GM12878 (cell line): ENCODE results near the gene DZIP1L. TPM values are rescaled to one million over a fixed set of nuclear protein-coding genes. Genes with fewer than 3 reads are reported as not detected.

ENCODE experiments used
- ATAC-seq: fragments of 200-7000 bp; cut with Tn5 transposase; 3 replicates; pipeline ENCODE4 v1.9.1; 2020; ENCODE audit warnings: mild to moderate bottlenecking, moderate library complexity
- BruUV-seq: library from RNA; stranded (reverse); fragments of 400-500 nt; replicated peaks from 2 replicates; lab custom pipeline; 2021; lab: Mats Ljungman, UMichigan
- CTCF ChIA-PET: fragments of 300-600 bp; sonication (Branson Sonifier 250); formaldehyde crosslinking; extraction: SDS; loops from one replicate; lab custom pipeline; 2021; ENCODE audit warnings: inconsistent platforms; lab: Yijun Ruan, JAX
- POLR2A ChIA-PET: fragments of 350-600 bp; formaldehyde crosslinking; extraction: SDS; loops from one replicate; lab custom pipeline; 2021; ENCODE audit warnings: inconsistent platforms; lab: Charles Lee
- RAD21 ChIA-PET: fragments of 300-600 bp; sonication (Branson Sonifier 250); formaldehyde crosslinking; loops from one replicate; lab custom pipeline; 2023; ENCODE audit warnings: antibody characterized with exemption; ENCODE audit not compliant: unreplicated experiment; lab: Charles Lee
- SMC1A ChIA-PET: fragments of 300-600 bp; sonication (Branson Sonifier 250); formaldehyde crosslinking; loops from one replicate; lab custom pipeline; 2023; ENCODE audit not compliant: unreplicated experiment, uncharacterized antibody; lab: Charles Lee
- DNase-seq: peaks from one replicate; pipeline ENCODE4 v3.0.0-alpha.2; 2011; ENCODE audit warnings: low read depth, low spot score
- FAIRE-seq: peaks from 3 replicates; lab custom pipeline; 2011; peaks lifted over from hg19 to GRCh38; lab: Jason Lieb, UNC
- H2AFZ ChIP-seq: 2 replicates; pipeline ENCODE4 v1.6.0; 2011; ENCODE audit warnings: low read depth, low read length, control low read depth; ENCODE audit not compliant: control insufficient read depth
- H3K27ac ChIP-seq: 2 replicates; pipeline ENCODE4 v1.5.1; 2011; ENCODE audit warnings: control low read depth; ENCODE audit not compliant: control insufficient read depth, insufficient read depth
- H3K27me3 ChIP-seq, 2 experiments: replicated peaks in 1 of 2; 2 replicates each; pipeline versions ENCODE4 v1.6.0 to v1.6.1; 2011; ENCODE audit warnings: low read length in 1 of 2; ENCODE audit not compliant: control insufficient read depth in 2 of 2, insufficient read depth in 2 of 2
- H3K36me3 ChIP-seq, 2 experiments: 2 replicates each; pipeline ENCODE4 v1.5.1; 2011; ENCODE audit warnings: low read length in 1 of 2; ENCODE audit not compliant: control insufficient read depth in 2 of 2, insufficient read depth in 2 of 2
- H3K4me1 ChIP-seq: 2 replicates; pipeline ENCODE4 v1.6.1; 2011; ENCODE audit warnings: mild to moderate bottlenecking, low read length, moderate library complexity, mixed read lengths; ENCODE audit not compliant: control insufficient read depth, insufficient read depth
- H3K4me2 ChIP-seq: 2 replicates; pipeline ENCODE4 v1.6.0; 2011; ENCODE audit warnings: control low read depth; ENCODE audit not compliant: control insufficient read depth, insufficient read depth
- H3K4me3 ChIP-seq: fragments of 200-600 bp; sonication (generic); 2 replicates; pipeline ENCODE4 v1.5.1; 2016
- H3K79me2 ChIP-seq: 2 replicates; pipeline ENCODE4 v1.6.0; 2011; ENCODE audit warnings: low read length; ENCODE audit not compliant: control insufficient read depth, insufficient read depth
- H3K9ac ChIP-seq: 2 replicates; pipeline ENCODE4 v1.8.0; 2011; ENCODE audit warnings: low read length, control low read depth, mixed read lengths; ENCODE audit not compliant: control insufficient read depth, insufficient read depth
- H3K9me3 ChIP-seq: replicated peaks from 3 replicates; pipeline ENCODE4 v1.5.1; 2011; ENCODE audit warnings: mild to moderate bottlenecking, low read length; ENCODE audit not compliant: control insufficient read depth, insufficient read depth
- H4K20me1 ChIP-seq: 2 replicates; pipeline ENCODE4 v1.6.0; 2011; ENCODE audit not compliant: control insufficient read depth, insufficient read depth
- CEBPZ ChIP-seq: fragments of 150-350 bp; IDR thresholded peaks from 2 replicates; pipeline ENCODE4 v1.6.1; 2016; ENCODE audit warnings: low read depth, low read length
- LARP7 ChIP-seq: fragments of 450-650 bp; IDR thresholded peaks from 2 replicates; pipeline ENCODE4 v1.6.1; 2017; ENCODE audit warnings: mild to moderate bottlenecking
- MTA3 ChIP-seq: IDR thresholded peaks from 2 replicates; pipeline ENCODE4 v1.6.1; 2012; ENCODE audit warnings: low read length, inconsistent platforms, borderline replicate concordance
- RUNX3 ChIP-seq: IDR thresholded peaks from 2 replicates; pipeline ENCODE4 v1.6.1; 2012; ENCODE audit warnings: low read length, inconsistent platforms
- SP1 ChIP-seq: IDR thresholded peaks from one replicate; pipeline ENCODE4 v1.6.1; 2011; ENCODE audit warnings: low read depth, low read length
- SRF ChIP-seq, 2 experiments: IDR thresholded peaks; 2 replicates each; pipeline ENCODE4 v1.6.1; 2011; ENCODE audit warnings: low read depth in 2 of 2, low read length in 2 of 2, mild to moderate bottlenecking in 1 of 2, moderate library complexity in 1 of 2
- TCF7 ChIP-seq: IDR thresholded peaks from 2 replicates; pipeline ENCODE4 v1.6.1; 2014; ENCODE audit warnings: antibody characterized with exemption, borderline replicate concordance
- WGBS: methylation state at CpG from one replicate; pipeline ENCODE4 v1.1.6; 2016; ENCODE audit warnings: low lambda C conversion rate; ENCODE audit not compliant: insufficient replicate concordance, insufficient coverage; ENCODE audit errors: missing lambda C conversion rate; 5-methylcytosine and 5-hydroxymethylcytosine counted together
- in situ Hi-C: fragments of 300-500 bp; cut with MboI; formaldehyde crosslinking; loops from 9 replicates; pipeline ENCODE4 v1.14.3; 2018; ENCODE audit warnings: mixed read lengths
- intact Hi-C: fragments of 100-400 bp; cut with micrococcal nuclease; formaldehyde crosslinking; loops from one replicate; pipeline ENCODE4 v1.14.2; 2022; ENCODE audit not compliant: unreplicated experiment
- polyA plus RNA-seq, 11 experiments: library from polyadenylated mRNA; depleted of rRNA in 4 of 11; unstranded in 6 of 11; stranded (reverse) in 5 of 11; fragments of >200 nt; fragmentation: Nextera tagmentation in 4 of 11; fragmentation: Illumina TruSeq in 1 of 11; extraction: Ambion mirVana in 4 of 11; extraction: Trizol in 1 of 11; gene quantifications; 1 replicate in 1 of 11; 2 replicates in 10 of 11; pipeline versions ENCODE4 v1.2.1 to v1.2.3, GENCODE V29; 2011 to 2016; ENCODE audit warnings: inconsistent platforms in 2 of 11, missing spikeins in 2 of 11, low read depth in 1 of 11
- total RNA-seq, 4 experiments: library from RNA; depleted of rRNA in 3 of 4; stranded (reverse); fragments of >200 nt in 3 of 4; fragmentation: Illumina TruSeq in 1 of 4; extraction: Trizol in 1 of 4; gene quantifications; 2 replicates each; pipeline versions ENCODE4 v1.2.1 to v1.2.3, GENCODE V29; 2013 to 2021
- TF ChIP-seq, protein P1 (sequence below): fragments of 450-650 bp; IDR thresholded peaks from 2 replicates; pipeline ENCODE4 v1.6.1; 2016; ENCODE audit warnings: mild to moderate bottlenecking, moderate library complexity, borderline replicate concordance

DZIP1L gene
- total and polyA plus RNA-seq, 10 of the 15 experiments (the other 5 are each of a cell fraction or from before 2014, with no cell fraction given) = not detected

GRCh38 chr3:138082992-138083386 is 32.4 kb downstream of the DZIP1L start:
- Histone ChIP-seq H3K9me3 (no peaks in the 10 kb centered on the region), H2AFZ (no peak overlapping the region), H3K27ac (peak overlapping the region; percentile 11; the same call in 1 of the 2 replicates), H3K9ac (no peak overlapping the region), H3K4me2 (0 out of 2 replicates have a peak overlapping the region, but pooled peaks have one; percentile 17), H3K4me1 (peaks cover 8% of the 10 kb centered on the region), H3K36me3 (no peaks in the 10 kb centered on the region), H3K79me2 (no peaks in the 10 kb centered on the region), H3K27me3 (peaks cover 0 to 2% of the 10 kb centered on the region in 2 experiments; a peak in 2 of 4 replicates), H4K20me1 (no peaks in the 10 kb centered on the region), H3K4me3 (no peak overlapping the region)
- in situ Hi-C loops (no loop called here), intact Hi-C loops (no loop called here)
- ChIA-PET RAD21 (interaction anchor here (0.9 kb wide), 1 partner anchor 10 kb away, joined by 3 read pairs; no protein-coding TSS in a partner anchor), POLR2A (no interaction called here), CTCF (interaction anchor here (1.3 to 1.5 kb wide), 3 partner anchors 13 to 36 kb away, joined by 3 to 8 read pairs (median 4); no protein-coding TSS in a partner anchor), SMC1A (no interaction called here)
- FAIRE-seq = no peak
- TF ChIP-seq SP1 = peak; percentile 30
- no peak for TF ChIP-seq LARP7
- no peak for DNase-seq
- BruUV-seq = no TSS peak
- ATAC-seq = peak; percentile 47

- in situ Hi-C loops = no loop called here
- H3K79me2 ChIP-seq = no peaks in the 10 kb centered on the region
- SMC1A ChIA-PET = no interaction called here
- POLR2A ChIA-PET = no interaction called here
- ATAC-seq (peak; percentile 77), DNase-seq (peak; percentile 27), FAIRE-seq (peak; percentile 84)
- H3K27ac ChIP-seq = no peak overlapping the region
- CTCF ChIA-PET = interaction anchor here (1.3 to 1.5 kb wide), 2 partner anchors 12 to 36 kb away, joined by 3 to 8 read pairs; no protein-coding TSS in a partner anchor
- 0 out of 2 replicates have a peak overlapping the region, but pooled peaks have one; percentile 33 for H3K4me2 ChIP-seq
- no TSS peak for BruUV-seq
- RAD21 ChIA-PET = interaction anchor here (0.9 kb wide), 1 partner anchor 9 kb away, joined by 3 read pairs; no protein-coding TSS in a partner anchor
- no peak overlapping the region for H2AFZ ChIP-seq
- H3K36me3 ChIP-seq = no peaks in the 10 kb centered on the region
- H3K9ac ChIP-seq = no peak overlapping the region
- 40% methylated on average over 7 of the region's 8 CpGs for WGBS
- peaks cover 0 to 2% of the 10 kb centered on the region in 2 experiments; a peak in 2 of 4 replicates for H3K27me3 ChIP-seq
- no peaks in the 10 kb centered on the region for H3K9me3 ChIP-seq
- H3K4me1 ChIP-seq = peaks cover 8% of the 10 kb centered on the region
- intact Hi-C loops = no loop called here
- no peaks in the 10 kb centered on the region for H4K20me1 ChIP-seq
- H3K4me3 ChIP-seq = no peak overlapping the region
- TF ChIP-seq RUNX3 = 0 out of 2 replicates have a peak, but pooled peaks have one; percentile 19
- TF ChIP-seq TCF7 = no peak
- TF ChIP-seq MTA3 = no peak
- no peak for TF ChIP-seq CEBPZ
- peak in 1 of 2 experiments; percentile 76; a peak in 2 of 4 replicates for TF ChIP-seq SRF (IDR thresholded peaks at IDR 0.05; ENCODE audit: low read depth in 2 of 2, low read length in 2 of 2)
- TF ChIP-seq, protein P1, sequence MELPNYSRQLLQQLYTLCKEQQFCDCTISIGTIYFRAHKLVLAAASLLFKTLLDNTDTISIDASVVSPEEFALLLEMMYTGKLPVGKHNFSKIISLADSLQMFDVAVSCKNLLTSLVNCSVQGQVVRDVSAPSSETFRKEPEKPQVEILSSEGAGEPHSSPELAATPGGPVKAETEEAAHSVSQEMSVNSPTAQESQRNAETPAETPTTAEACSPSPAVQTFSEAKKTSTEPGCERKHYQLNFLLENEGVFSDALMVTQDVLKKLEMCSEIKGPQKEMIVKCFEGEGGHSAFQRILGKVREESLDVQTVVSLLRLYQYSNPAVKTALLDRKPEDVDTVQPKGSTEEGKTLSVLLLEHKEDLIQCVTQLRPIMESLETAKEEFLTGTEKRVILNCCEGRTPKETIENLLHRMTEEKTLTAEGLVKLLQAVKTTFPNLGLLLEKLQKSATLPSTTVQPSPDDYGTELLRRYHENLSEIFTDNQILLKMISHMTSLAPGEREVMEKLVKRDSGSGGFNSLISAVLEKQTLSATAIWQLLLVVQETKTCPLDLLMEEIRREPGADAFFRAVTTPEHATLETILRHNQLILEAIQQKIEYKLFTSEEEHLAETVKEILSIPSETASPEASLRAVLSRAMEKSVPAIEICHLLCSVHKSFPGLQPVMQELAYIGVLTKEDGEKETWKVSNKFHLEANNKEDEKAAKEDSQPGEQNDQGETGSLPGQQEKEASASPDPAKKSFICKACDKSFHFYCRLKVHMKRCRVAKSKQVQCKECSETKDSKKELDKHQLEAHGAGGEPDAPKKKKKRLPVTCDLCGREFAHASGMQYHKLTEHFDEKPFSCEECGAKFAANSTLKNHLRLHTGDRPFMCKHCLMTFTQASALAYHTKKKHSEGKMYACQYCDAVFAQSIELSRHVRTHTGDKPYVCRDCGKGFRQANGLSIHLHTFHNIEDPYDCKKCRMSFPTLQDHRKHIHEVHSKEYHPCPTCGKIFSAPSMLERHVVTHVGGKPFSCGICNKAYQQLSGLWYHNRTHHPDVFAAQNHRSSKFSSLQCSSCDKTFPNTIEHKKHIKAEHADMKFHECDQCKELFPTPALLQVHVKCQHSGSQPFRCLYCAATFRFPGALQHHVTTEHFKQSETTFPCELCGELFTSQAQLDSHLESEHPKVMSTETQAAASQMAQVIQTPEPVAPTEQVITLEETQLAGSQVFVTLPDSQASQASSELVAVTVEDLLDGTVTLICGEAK = no peak
These were observed 33.1 kb downstream of the DZIP1L start for GRCh38 chr3:138082085-138082991.
